HepG2 (cell line): ENCODE results near the gene CST3. TPM values are rescaled to one million over a fixed set of nuclear protein-coding genes. Genes with fewer than 3 reads are reported as not detected.

Experiments used
- ETV6 ChIP-seq: sonication (generic); formaldehyde crosslinking; conservative IDR thresholded peaks from 2 replicates; pipeline ENCODE4 v1.4.0; 2020; ENCODE audit warnings: missing genetic modification reagents
- IKZF5 ChIP-seq: IDR thresholded peaks from 2 replicates; pipeline ENCODE4 v1.6.1; 2018; ENCODE audit warnings: missing genetic modification reagents, mild to moderate bottlenecking, missing compliant biosample characterization
- MTA3 ChIP-seq: sonication (generic); formaldehyde crosslinking; IDR thresholded peaks from 2 replicates; pipeline ENCODE4 v1.4.0; 2020; ENCODE audit warnings: missing genetic modification reagents
- PHF8 ChIP-seq: sonication (generic); formaldehyde crosslinking; IDR thresholded peaks from 2 replicates; pipeline ENCODE4 v1.5.0; 2020; ENCODE audit warnings: missing genetic modification reagents
- TBP ChIP-seq: sonication (generic); formaldehyde crosslinking; IDR thresholded peaks from 2 replicates; pipeline ENCODE4 v1.5.0; 2020; ENCODE audit warnings: missing genetic modification reagents
- TFE3 ChIP-seq: IDR thresholded peaks from 2 replicates; pipeline ENCODE4 v1.6.1; 2016
- UBTF ChIP-seq: sonication (generic); formaldehyde crosslinking; IDR thresholded peaks from 2 replicates; pipeline ENCODE4 v1.4.0; 2020; ENCODE audit warnings: mild to moderate bottlenecking, missing genetic modification reagents
- ZBTB44 ChIP-seq: sonication (generic); formaldehyde crosslinking; IDR thresholded peaks from 2 replicates; pipeline ENCODE4 v1.4.0; 2020; ENCODE audit warnings: missing genetic modification reagents
- ZNF281 ChIP-seq: sonication (generic); formaldehyde crosslinking; IDR thresholded peaks from 2 replicates; pipeline ENCODE4 v1.4.0; 2020; ENCODE audit warnings: missing genetic modification reagents, borderline replicate concordance
- ZNF558 ChIP-seq: sonication (generic); formaldehyde crosslinking; IDR thresholded peaks from 2 replicates; pipeline ENCODE4 v1.9.0; 2022; ENCODE audit warnings: mild to moderate bottlenecking, missing genetic modification reagents, borderline replicate concordance
- ZNF563 ChIP-seq: sonication (generic); formaldehyde crosslinking; IDR thresholded peaks from 2 replicates; pipeline ENCODE4 v1.8.0; 2022; ENCODE audit warnings: mild to moderate bottlenecking, moderate library complexity, missing genetic modification reagents
- ZNF609 ChIP-seq: sonication (generic); formaldehyde crosslinking; IDR thresholded peaks from 2 replicates; pipeline ENCODE4 v1.4.0; 2020; ENCODE audit warnings: mild to moderate bottlenecking, missing genetic modification reagents, borderline replicate concordance
- ZNF768 ChIP-seq: sonication (generic); formaldehyde crosslinking; IDR thresholded peaks from 2 replicates; pipeline ENCODE4 v1.4.0; 2020; ENCODE audit warnings: missing genetic modification reagents
- ZSCAN29 ChIP-seq: sonication (generic); formaldehyde crosslinking; conservative IDR thresholded peaks from 2 replicates; pipeline ENCODE4 v1.4.0; 2020; ENCODE audit warnings: mild to moderate bottlenecking, missing genetic modification reagents
- polyA plus RNA-seq, 8 experiments: library from polyadenylated mRNA; depleted of rRNA in 3 of 8; stranded (reverse) in 7 of 8; unstranded in 1 of 8; fragments of >200 nt; fragmentation: Illumina TruSeq in 4 of 8; extraction: Trizol in 4 of 8; gene quantifications; 2 replicates each; pipeline versions ENCODE4 v1.2.1 to v1.2.3, GENCODE V29; 2011 to 2016; ENCODE audit warnings: low read depth in 4 of 8, missing spikeins in 1 of 8, mixed read lengths in 1 of 8; ENCODE audit not compliant: insufficient read depth in 1 of 8
- total RNA-seq, 5 experiments: library from RNA; depleted of rRNA; stranded (reverse); fragments of >200 nt; fragmentation: Illumina TruSeq; extraction: Trizol; gene quantifications; 2 replicates each; pipeline ENCODE4 v1.2.3, GENCODE V29; 2016; ENCODE audit warnings: low read depth in 1 of 5

Gene CST3
- total and polyA plus RNA-seq, 2 of the 13 experiments (the other 11 are each of a cell fraction or from before 2014, with no cell fraction given), result 690 to 1,005 TPM

- 0 out of 2 replicates have a peak, but pooled peaks have one; percentile 19 for TF ChIP-seq IKZF5
- TF ChIP-seq ZNF609, result no peak
- TF ChIP-seq ZBTB44, result no peak
- no peak for TF ChIP-seq ZNF563 (CRISPR knock-in tag)
- TF ChIP-seq TBP (CRISPR knock-in tag), result no peak
- TF ChIP-seq TFE3 (CRISPR knock-in tag), result no peak
- no peak for TF ChIP-seq ZSCAN29 (CRISPR knock-in tag)
- TF ChIP-seq ETV6, result no peak; the same call in 1 of the 2 replicates
- no peak; the same call in 1 of the 2 replicates for TF ChIP-seq PHF8
- no peak for TF ChIP-seq MTA3 (CRISPR knock-in tag)
- no peak; the same call in 1 of the 2 replicates for TF ChIP-seq ZNF281 (CRISPR knock-in tag)
- no peak for TF ChIP-seq UBTF (CRISPR knock-in tag)
- no peak for TF ChIP-seq ZNF558
- TF ChIP-seq ZNF768 (CRISPR knock-in tag), result no peak; the same call in 1 of the 2 replicates
These were observed 31.1 kb downstream of the CST3 start (continued) for GRCh38 chr20:23606652-23607049.
